Endothelial cell of umbilical vein (primary cell): ENCODE results near the gene CLEC2B. TPM values are rescaled to one million over a fixed set of nuclear protein-coding genes. Genes with fewer than 3 reads are reported as not detected.

Experiments used
- BruUV-seq: library from RNA; stranded (reverse); fragments of 400-500 nt; replicated peaks from 2 replicates; lab custom pipeline; 2021; lab: Mats Ljungman, UMichigan
- CTCF ChIA-PET: fragments of 300-600, 350-600 bp; sonication (Branson Sonifier 250); formaldehyde crosslinking; loops from one replicate; lab custom pipeline; 2021; ENCODE audit warnings: antibody characterized with exemption, inconsistent platforms; lab: Charles Lee
- POLR2A ChIA-PET: fragments of 300-600, 350-600 bp; sonication (Branson Sonifier 250); formaldehyde crosslinking; loops from one replicate; lab custom pipeline; 2021; ENCODE audit warnings: antibody characterized with exemption, inconsistent platforms; lab: Charles Lee
- DNase-seq: peaks from one replicate; pipeline ENCODE4 v3.0.0-alpha.2; 2011; ENCODE audit warnings: low read depth, low spot score
- FAIRE-seq: peaks from 2 replicates; lab custom pipeline; 2011; peaks lifted over from hg19 to GRCh38; lab: Jason Lieb, UNC
- H2AFZ ChIP-seq: 2 replicates; pipeline ENCODE4 v1.6.0; 2012; ENCODE audit warnings: low read depth, low read length, control low read depth, inconsistent platforms
- H3K27ac ChIP-seq: 2 replicates; pipeline ENCODE4 v1.5.1; 2011; ENCODE audit warnings: low read depth, mild to moderate bottlenecking, control low read depth, low read length, moderate library complexity; ENCODE audit not compliant: insufficient read depth
- H3K27me3 ChIP-seq, 2 experiments: 2 replicates each; pipeline versions ENCODE4 v1.6.0 to v1.6.1; 2011; ENCODE audit warnings: low read length in 2 of 2, mixed read lengths in 1 of 2; ENCODE audit not compliant: control insufficient read depth in 2 of 2, insufficient read depth in 2 of 2
- H3K36me3 ChIP-seq, 2 experiments: 2 replicates in 1 of 2; 3 replicates in 1 of 2; pipeline ENCODE4 v1.5.1; 2011; ENCODE audit warnings: low read length in 2 of 2, mild to moderate bottlenecking in 1 of 2, moderate library complexity in 1 of 2; ENCODE audit not compliant: control insufficient read depth in 2 of 2, insufficient read depth in 2 of 2; ENCODE audit errors: extremely low read depth in 1 of 2
- H3K4me1 ChIP-seq: 3 replicates; pipeline ENCODE4 v1.5.1; 2011; ENCODE audit warnings: mild to moderate bottlenecking, low read length; ENCODE audit not compliant: control insufficient read depth, insufficient read depth; ENCODE audit errors: extremely low read depth
- H3K4me2 ChIP-seq: 2 replicates; pipeline ENCODE4 v1.6.1; 2011; ENCODE audit warnings: low read length, control low read depth, mixed read lengths; ENCODE audit not compliant: insufficient read depth
- H3K4me3 ChIP-seq, 3 experiments: fragments of 200-600 bp in 1 of 3; sonication (generic), shearing (Covaris generic) in 1 of 3; replicated peaks in 1 of 3; 2 replicates each; pipeline ENCODE4 v1.5.1; 2011 to 2016; ENCODE audit warnings: control low read depth in 3 of 3, low read length in 3 of 3, mild to moderate bottlenecking in 2 of 3, inconsistent platforms in 1 of 3, low read depth in 1 of 3, moderate library complexity in 1 of 3; ENCODE audit not compliant: insufficient read depth in 1 of 3
- H3K79me2 ChIP-seq: 2 replicates; pipeline ENCODE4 v1.6.0; 2012; ENCODE audit warnings: low read length, inconsistent platforms; ENCODE audit not compliant: control insufficient read depth, insufficient read depth
- H3K9ac ChIP-seq: replicated peaks from 2 replicates; pipeline ENCODE3; 2011; ENCODE audit warnings: low read length, control low read depth; ENCODE audit not compliant: insufficient read depth; ENCODE audit errors: extremely low read depth
- H3K9me1 ChIP-seq: replicated peaks from 3 replicates; pipeline ENCODE4 v1.6.0; 2011; ENCODE audit warnings: mild to moderate bottlenecking, low read length; ENCODE audit not compliant: control insufficient read depth, insufficient read depth; ENCODE audit errors: extremely low read depth
- H3K9me3 ChIP-seq: replicated peaks from 2 replicates; pipeline ENCODE4 v1.5.1; 2012; ENCODE audit warnings: low read length, inconsistent platforms; ENCODE audit not compliant: control insufficient read depth, insufficient read depth
- H4K20me1 ChIP-seq: replicated peaks from 2 replicates; pipeline ENCODE3; 2011; ENCODE audit warnings: mild to moderate bottlenecking, low read length; ENCODE audit not compliant: control insufficient read depth, insufficient read depth; ENCODE audit errors: extremely low read depth
- EZH2 ChIP-seq: IDR thresholded peaks from 2 replicates; pipeline ENCODE4 v1.6.1; 2012; ENCODE audit warnings: borderline replicate concordance, low read depth, mild to moderate bottlenecking, moderate library complexity, low read length, inconsistent platforms; ENCODE audit not compliant: severe bottlenecking
- FOS ChIP-seq: IDR thresholded peaks from 2 replicates; pipeline ENCODE4 v1.6.1; 2011; ENCODE audit warnings: mild to moderate bottlenecking, low read length, moderate library complexity, borderline replicate concordance; ENCODE audit not compliant: insufficient read depth
- GATA2 ChIP-seq: IDR thresholded peaks from 2 replicates; pipeline ENCODE4 v1.7.0; 2011; ENCODE audit warnings: low read depth, mild to moderate bottlenecking, moderate library complexity, mixed read lengths, low read length; ENCODE audit not compliant: insufficient read length, insufficient read depth
- MYC ChIP-seq: IDR thresholded peaks from one replicate; pipeline ENCODE4 v1.6.1; 2011; ENCODE audit warnings: mild to moderate bottlenecking, low read depth, low read length
- POLR2A ChIP-seq: IDR thresholded peaks from 2 replicates; pipeline ENCODE4 v1.6.1; 2012; ENCODE audit warnings: low read depth, mild to moderate bottlenecking, control low read depth, low read length
- POLR2AphosphoS5 ChIP-seq: IDR thresholded peaks from 2 replicates; pipeline ENCODE4 v1.6.1; 2012; ENCODE audit warnings: low read depth, mild to moderate bottlenecking, control low read depth, low read length, moderate library complexity; ENCODE audit not compliant: insufficient read depth
- dilution Hi-C: fragments of 300-500 bp; cut with MboI; formaldehyde crosslinking; loops from one replicate; pipeline ENCODE4 v1.15.0; 2019; ENCODE audit warnings: low sequenced_read_pairs; ENCODE audit not compliant: extremely low pct_ligation_motif_present
- intact Hi-C: fragments of 100-400 bp; cut with micrococcal nuclease; formaldehyde crosslinking; loops from one replicate; pipeline ENCODE4 v1.10.0; 2022
- polyA plus RNA-seq, 4 experiments: library from polyadenylated mRNA; depleted of rRNA in 3 of 4; stranded (reverse) in 3 of 4; unstranded in 1 of 4; fragments of >200 nt; gene quantifications; 2 replicates each; pipeline versions ENCODE4 v1.2.1 to v1.2.3, GENCODE V29; 2011 to 2012; ENCODE audit warnings: missing spikeins in 1 of 4
- total RNA-seq: library from RNA; stranded (reverse); gene quantifications from 2 replicates; pipeline ENCODE4 v1.2.3, GENCODE V29; 2021
- TF ChIP-seq, protein P1 (sequence below), 2 donors: IDR thresholded peaks; 1 replicate in 1 of 2; 2 replicates in 1 of 2; pipeline ENCODE4 v1.5.1; 2011; ENCODE audit warnings: low read length in 2 of 2, mild to moderate bottlenecking in 2 of 2, moderate library complexity in 2 of 2, control low read depth in 1 of 2, inconsistent platforms in 1 of 2, low read depth in 1 of 2; ENCODE audit not compliant: insufficient read depth in 1 of 2; ENCODE audit errors: extremely low read depth in 1 of 2
- TF ChIP-seq, protein P2 (sequence below): IDR thresholded peaks from 2 replicates; pipeline ENCODE4 v1.6.1; 2011; ENCODE audit not compliant: insufficient read depth, insufficient read length

The CLEC2B gene
- total and polyA plus RNA-seq, 2 donors (not counting 3 experiments of a cell fraction or from before 2014, with no cell fraction given), result 6.7 to 18.3 TPM

DNA sequence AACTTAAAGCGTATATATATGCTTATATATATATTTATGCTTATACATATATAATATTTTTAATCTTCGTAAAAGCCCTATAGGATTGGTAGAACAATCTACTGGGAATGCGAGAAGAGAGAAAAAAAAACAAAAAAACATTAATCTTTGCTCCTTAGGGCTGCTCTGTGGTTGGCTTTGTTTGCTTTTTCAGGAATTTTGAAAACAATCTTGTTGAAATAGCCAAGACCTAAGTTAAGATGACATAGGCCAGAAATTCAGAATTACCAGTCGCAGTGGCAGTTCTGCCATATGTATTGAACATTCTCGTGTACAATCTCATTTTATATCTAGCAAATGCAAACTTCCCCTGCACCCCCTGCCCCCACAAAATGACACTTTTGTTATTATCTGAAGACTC, 12.8 kb upstream of the CLEC2B start:
- Histone ChIP-seq H3K9me3 (no peaks in the 10 kb centered on the region), H3K4me1 (no peaks in the 10 kb centered on the region), H2AFZ (no peak overlapping the region), H4K20me1 (no peaks in the 10 kb centered on the region), H3K4me3 (no peak overlapping the region), H3K27me3 (no peaks in the 10 kb centered on the region), H3K79me2 (no peaks in the 10 kb centered on the region), H3K27ac (no peak overlapping the region), H3K9me1 (no peaks in the 10 kb centered on the region), H3K36me3 (no peaks in the 10 kb centered on the region), H3K4me2 (no peak overlapping the region), H3K9ac (no peak overlapping the region)
- TF ChIP-seq GATA2 (no peak), FOS (no peak), EZH2 (no peak), POLR2AphosphoS5 (no peak), POLR2A (no peak), MYC (no peak)
- TF ChIP-seq, protein P1, sequence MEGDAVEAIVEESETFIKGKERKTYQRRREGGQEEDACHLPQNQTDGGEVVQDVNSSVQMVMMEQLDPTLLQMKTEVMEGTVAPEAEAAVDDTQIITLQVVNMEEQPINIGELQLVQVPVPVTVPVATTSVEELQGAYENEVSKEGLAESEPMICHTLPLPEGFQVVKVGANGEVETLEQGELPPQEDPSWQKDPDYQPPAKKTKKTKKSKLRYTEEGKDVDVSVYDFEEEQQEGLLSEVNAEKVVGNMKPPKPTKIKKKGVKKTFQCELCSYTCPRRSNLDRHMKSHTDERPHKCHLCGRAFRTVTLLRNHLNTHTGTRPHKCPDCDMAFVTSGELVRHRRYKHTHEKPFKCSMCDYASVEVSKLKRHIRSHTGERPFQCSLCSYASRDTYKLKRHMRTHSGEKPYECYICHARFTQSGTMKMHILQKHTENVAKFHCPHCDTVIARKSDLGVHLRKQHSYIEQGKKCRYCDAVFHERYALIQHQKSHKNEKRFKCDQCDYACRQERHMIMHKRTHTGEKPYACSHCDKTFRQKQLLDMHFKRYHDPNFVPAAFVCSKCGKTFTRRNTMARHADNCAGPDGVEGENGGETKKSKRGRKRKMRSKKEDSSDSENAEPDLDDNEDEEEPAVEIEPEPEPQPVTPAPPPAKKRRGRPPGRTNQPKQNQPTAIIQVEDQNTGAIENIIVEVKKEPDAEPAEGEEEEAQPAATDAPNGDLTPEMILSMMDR (IDR thresholded peaks at IDR 0.05; ENCODE audit: extremely low read depth in 1 of 2, insufficient read depth in 1 of 2, low read depth in 1 of 2, low read length in 2 of 2), result no peak
- TF ChIP-seq, protein P2, sequence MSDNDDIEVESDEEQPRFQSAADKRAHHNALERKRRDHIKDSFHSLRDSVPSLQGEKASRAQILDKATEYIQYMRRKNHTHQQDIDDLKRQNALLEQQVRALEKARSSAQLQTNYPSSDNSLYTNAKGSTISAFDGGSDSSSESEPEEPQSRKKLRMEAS, result no peak
- intact Hi-C loops, result no loop called here
- FAIRE-seq (no peak), DNase-seq (no peak)
- no TSS peak for BruUV-seq
- ChIA-PET POLR2A (no interaction called here), CTCF (no interaction called here)
- dilution Hi-C loops, result no loop called here
